HG03521 (cell line): Measurements from ENCODE around the gene TEX13D.

ENCODE experiments used
- ATAC-seq: cut with Tn5 transposase; IDR thresholded peaks from one replicate; pipeline ENCODE4 v1.9.1; 2021; ENCODE audit warnings: mild to moderate bottlenecking, moderate library complexity; ENCODE audit not compliant: unreplicated experiment

Gene TEX13D

GRCh38 chrX:124347242-124347641 lies 14.8 kb downstream of the TEX13D start:
- ATAC-seq, result no peak

GRCh38 chrX:124348182-124348581 lies 15.7 kb downstream of the TEX13D start:
- no peak for ATAC-seq

DNA sequence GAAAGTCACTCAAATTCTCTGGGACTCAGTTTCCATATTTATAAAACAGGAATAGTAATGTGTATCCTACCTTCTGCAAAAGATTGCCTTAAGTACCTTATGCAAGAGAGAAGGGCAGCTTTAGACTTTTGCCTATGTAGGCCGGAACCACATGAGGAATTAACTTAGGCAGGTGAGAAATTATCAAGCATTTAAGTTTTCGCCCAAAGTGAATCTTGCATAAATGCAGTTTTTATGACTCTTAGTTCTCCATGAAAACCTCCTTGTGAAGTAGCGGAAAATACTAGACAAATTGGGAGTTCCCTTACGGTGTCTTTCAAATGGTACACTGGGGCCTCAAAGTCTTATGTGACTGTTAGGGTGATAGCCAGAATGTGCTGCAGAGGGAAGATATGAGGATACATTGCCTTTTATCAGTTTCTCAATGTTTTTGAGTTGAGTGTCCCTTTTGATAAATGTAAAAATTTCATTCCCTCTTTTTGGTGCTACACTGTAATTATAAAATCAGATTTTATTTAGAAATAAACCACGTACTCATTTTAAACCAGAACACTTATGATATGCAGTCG lies 16.5 kb downstream of the TEX13D start:
- ATAC-seq, result no peak

GRCh38 chrX:124354648-124355047 lies 22.2 kb downstream of the TEX13D start:
- ATAC-seq, result no peak

DNA sequence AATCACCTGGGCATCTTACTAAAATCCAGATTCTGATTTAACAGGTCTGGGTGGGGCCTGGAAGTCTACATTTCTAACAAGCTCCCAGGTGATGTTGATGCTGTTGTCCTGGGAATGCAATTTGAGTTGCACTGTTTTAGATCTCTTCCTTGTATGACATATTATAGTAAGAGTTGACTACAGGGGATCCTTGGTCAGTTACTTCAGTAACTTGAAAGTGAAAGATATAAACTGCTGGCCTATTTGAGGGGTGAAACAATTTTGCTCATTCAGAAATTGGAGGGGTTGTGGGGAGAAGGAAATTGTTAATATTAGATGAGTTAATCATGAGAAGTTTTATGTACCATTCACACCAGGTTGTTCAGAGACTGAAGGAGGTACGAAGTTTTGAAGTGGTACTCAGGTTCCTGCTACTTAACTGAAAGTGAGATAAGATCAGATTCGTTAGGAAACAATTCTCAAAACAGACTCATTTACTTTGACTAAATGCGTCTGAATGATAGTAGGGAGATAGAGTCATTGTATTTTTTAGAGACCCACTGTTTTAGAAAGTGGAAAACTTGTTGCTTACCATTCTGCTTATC lies 26.4 kb downstream of the TEX13D start:
- ATAC-seq, result no peak

- ATAC-seq, result no peak
Measured at GRCh38 chrX:124362072-124362471, 29.6 kb downstream of the TEX13D start.

DNA sequence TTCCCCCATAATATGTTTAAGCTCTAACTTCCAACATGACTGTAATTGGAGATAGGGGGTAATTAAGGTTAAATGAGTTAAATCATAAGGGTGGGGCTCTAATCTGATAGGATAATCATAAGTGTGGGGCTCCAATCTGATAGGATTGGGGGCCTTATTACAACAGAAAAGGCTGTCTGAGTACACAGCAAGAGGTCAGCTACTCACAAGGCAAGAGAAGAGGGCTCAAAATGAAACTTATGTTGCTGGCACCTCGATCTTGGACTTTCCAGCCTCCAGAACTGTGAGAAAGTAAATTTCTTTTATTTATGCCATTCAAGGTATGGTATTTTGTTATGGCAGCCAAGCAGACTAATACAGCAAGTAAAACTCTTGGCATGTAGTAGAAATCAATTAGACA lies 30.3 kb downstream of the TEX13D start:
- no peak for ATAC-seq

DNA sequence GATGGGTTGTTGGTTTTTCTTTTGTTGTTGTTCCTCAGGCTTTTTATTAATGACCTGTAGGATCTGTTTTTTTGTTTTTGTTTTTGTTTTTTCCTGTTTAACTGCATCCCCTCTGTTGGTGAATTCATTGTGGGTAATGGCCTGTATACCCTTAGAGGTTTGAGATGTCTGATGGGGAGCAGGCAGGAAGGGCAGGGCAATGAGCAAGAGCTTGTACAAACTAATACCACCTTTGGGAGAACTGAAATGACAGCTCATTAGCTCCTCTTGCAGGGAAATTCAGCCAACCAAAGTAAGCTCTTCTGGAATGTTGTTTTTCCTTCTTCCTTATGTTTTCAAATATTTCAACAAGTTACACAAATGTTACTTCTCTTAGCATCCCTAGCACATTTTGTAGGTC lies 37.3 kb downstream of the TEX13D start:
- ATAC-seq, result no peak

- ATAC-seq, result no peak
Measured at GRCh38 chrX:124373348-124373747, 40.9 kb downstream of the TEX13D start.

GRCh38 chrX:124378643-124379042 lies 46.2 kb downstream of the TEX13D start:
- no peak for ATAC-seq

GRCh38 chrX:124383354-124383753 lies 50.9 kb downstream of the TEX13D start:
- ATAC-seq, result no peak

- no peak for ATAC-seq
Measured at GRCh38 chrX:124386401-124386800, 53.9 kb downstream of the TEX13D start.
